IgD-negative memory B cell (primary cell): ENCODE results near the gene FTO. TPM values are rescaled to one million over a fixed set of nuclear protein-coding genes. Genes with fewer than 3 reads are reported as not detected.
A peak's percentile ranks its signal among the peaks of the same experiment; 100 is the strongest.

Source experiments
- H3K27ac Mint-ChIP-seq, 3 donors: one replicate each; pipeline ENCODE4 v1.8.0; 2020 to 2022; ENCODE audit warnings: mild to moderate bottlenecking in 3 of 3, mixed read lengths in 3 of 3, moderate library complexity in 1 of 3
- H3K27me3 Mint-ChIP-seq: one replicate; pipeline ENCODE4 v1.8.0; 2021; ENCODE audit warnings: mixed read lengths
- H3K36me3 Mint-ChIP-seq: one replicate; pipeline ENCODE4 v1.8.0; 2020; ENCODE audit warnings: mild to moderate bottlenecking, mixed read lengths
- H3K4me1 Mint-ChIP-seq, 3 donors: one replicate each; pipeline ENCODE4 v1.8.0; 2020 to 2022; ENCODE audit warnings: mixed read lengths in 3 of 3, mild to moderate bottlenecking in 1 of 3
- H3K4me3 Mint-ChIP-seq, 4 donors: one replicate each; pipeline ENCODE4 v1.8.0; 2020 to 2022; ENCODE audit warnings: mild to moderate bottlenecking in 4 of 4, mixed read lengths in 4 of 4, moderate library complexity in 3 of 4
- H3K9me3 Mint-ChIP-seq, 3 donors: one replicate each; pipeline ENCODE4 v1.8.0; 2020 to 2021; ENCODE audit warnings: mixed read lengths in 3 of 3, mild to moderate bottlenecking in 1 of 3
- polyA plus RNA-seq: library from polyadenylated mRNA; unstranded; fragments of 300-500 nt; fragmentation: Illumina TruSeq; gene quantifications from one replicate; pipeline ENCODE4 v1.2.3, GENCODE V29; 2021

The FTO gene
- polyA plus RNA-seq, 1 donor from 2014 or later = 53.2 TPM

- Mint-ChIP-seq H3K9me3 (peaks cover 0 to 2% (median 0%) of the 10 kb centered on the region in 3 donors), H3K36me3 (no peaks in the 10 kb centered on the region), H3K4me1 (peaks cover 28 to 30% (median 28%) of the 10 kb centered on the region in 3 donors), H3K27ac (peak overlapping the region; percentile 49 to 90 (median 78)), H3K4me3 (peak overlapping the region; percentile 36 to 90 (median 78)), H3K27me3 (no peaks in the 10 kb centered on the region)
Observed at GRCh38 chr16:53949715-53950410, 245.9 kb downstream of the FTO start.

- no peaks in the 10 kb centered on the region for H3K27me3 Mint-ChIP-seq
- peaks cover 0 to 2% (median 0%) of the 10 kb centered on the region in 3 donors for H3K9me3 Mint-ChIP-seq
- H3K27ac Mint-ChIP-seq = no peak overlapping the region
- peaks cover 28 to 30% (median 28%) of the 10 kb centered on the region in 3 donors for H3K4me1 Mint-ChIP-seq
- peak overlapping the region in 1 of 4 donors; percentile 74 for H3K4me3 Mint-ChIP-seq
- H3K36me3 Mint-ChIP-seq = no peaks in the 10 kb centered on the region
Observed at GRCh38 chr16:53950677-53951076, 246.7 kb downstream of the FTO start.

GRCh38 chr16:53952215-53953208 lies 248.6 kb downstream of the FTO start:
- peaks cover 25 to 30% (median 28%) of the 10 kb centered on the region in 3 donors for H3K4me1 Mint-ChIP-seq
- peak overlapping the region in 1 of 4 donors; percentile 63 for H3K4me3 Mint-ChIP-seq
- H3K36me3 Mint-ChIP-seq = no peaks in the 10 kb centered on the region
- peak overlapping the region in 1 of 3 donors; percentile 39 for H3K27ac Mint-ChIP-seq
- no peaks in the 10 kb centered on the region for H3K27me3 Mint-ChIP-seq
- H3K9me3 Mint-ChIP-seq = peaks cover 0 to 2% (median 0%) of the 10 kb centered on the region in 3 donors

- Mint-ChIP-seq H3K36me3 (no peaks in the 10 kb centered on the region), H3K9me3 (peaks cover 0 to 2% (median 0%) of the 10 kb centered on the region in 3 donors), H3K27me3 (no peaks in the 10 kb centered on the region), H3K4me3 (no peak overlapping the region), H3K27ac (no peak overlapping the region), H3K4me1 (peaks cover 25 to 30% (median 28%) of the 10 kb centered on the region in 3 donors)
Observed at GRCh38 chr16:53953336-53953735, 249.4 kb downstream of the FTO start.

GRCh38 chr16:53955221-53955875 lies 251.4 kb downstream of the FTO start:
- Mint-ChIP-seq H3K4me1 (peaks cover 12 to 16% (median 13%) of the 10 kb centered on the region in 3 donors), H3K27me3 (no peaks in the 10 kb centered on the region), H3K9me3 (peaks cover 0 to 2% (median 0%) of the 10 kb centered on the region in 3 donors), H3K36me3 (no peaks in the 10 kb centered on the region), H3K4me3 (no peak overlapping the region), H3K27ac (no peak overlapping the region)

GRCh38 chr16:53958341-53958880 lies 254.5 kb downstream of the FTO start:
- Mint-ChIP-seq H3K36me3 (no peaks in the 10 kb centered on the region), H3K27ac (no peak overlapping the region), H3K4me3 (no peak overlapping the region), H3K9me3 (peaks cover 0 to 2% (median 0%) of the 10 kb centered on the region in 3 donors), H3K4me1 (no peaks in the 10 kb centered on the region), H3K27me3 (no peaks in the 10 kb centered on the region)

GRCh38 chr16:53960050-53960812 lies 256.3 kb downstream of the FTO start:
- Mint-ChIP-seq H3K27ac (no peak overlapping the region), H3K36me3 (no peaks in the 10 kb centered on the region), H3K9me3 (no peaks in the 10 kb centered on the region), H3K4me1 (no peaks in the 10 kb centered on the region), H3K4me3 (no peak overlapping the region), H3K27me3 (no peaks in the 10 kb centered on the region)

GRCh38 chr16:53960954-53961616 lies 257.1 kb downstream of the FTO start:
- Mint-ChIP-seq H3K4me3 (no peak overlapping the region), H3K27ac (no peak overlapping the region), H3K9me3 (no peaks in the 10 kb centered on the region), H3K27me3 (no peaks in the 10 kb centered on the region), H3K36me3 (peaks cover 3% of the 10 kb centered on the region), H3K4me1 (no peaks in the 10 kb centered on the region)

- H3K4me3 Mint-ChIP-seq = no peak overlapping the region
- H3K27ac Mint-ChIP-seq = no peak overlapping the region
- H3K4me1 Mint-ChIP-seq = no peaks in the 10 kb centered on the region
- H3K36me3 Mint-ChIP-seq = peaks cover 4% of the 10 kb centered on the region
- no peaks in the 10 kb centered on the region for H3K9me3 Mint-ChIP-seq
- H3K27me3 Mint-ChIP-seq = no peaks in the 10 kb centered on the region
Observed at GRCh38 chr16:53962041-53962440, 258.1 kb downstream of the FTO start.

GRCh38 chr16:53964145-53964790 lies 260.3 kb downstream of the FTO start:
- Mint-ChIP-seq H3K4me1 (no peaks in the 10 kb centered on the region), H3K4me3 (no peak overlapping the region)

GRCh38 chr16:53966821-53967571 lies 263.0 kb downstream of the FTO start:
- H3K4me3 Mint-ChIP-seq = no peak overlapping the region
- H3K9me3 Mint-ChIP-seq = no peaks in the 10 kb centered on the region
- no peak overlapping the region for H3K27ac Mint-ChIP-seq
- H3K36me3 Mint-ChIP-seq = peaks cover 9% of the 10 kb centered on the region
- H3K27me3 Mint-ChIP-seq = no peaks in the 10 kb centered on the region
- H3K4me1 Mint-ChIP-seq = no peaks in the 10 kb centered on the region

More at GRCh38 chr16:53964145-53964790, 260.3 kb downstream of the FTO start:
- Mint-ChIP-seq H3K9me3 (no peaks in the 10 kb centered on the region), H3K27me3 (no peaks in the 10 kb centered on the region), H3K27ac (peak overlapping the region in 1 of 3 donors; percentile 45), H3K36me3 (peaks cover 9% of the 10 kb centered on the region)

- Mint-ChIP-seq H3K4me1 (no peaks in the 10 kb centered on the region), H3K4me3 (no peak overlapping the region), H3K27me3 (no peaks in the 10 kb centered on the region), H3K9me3 (no peaks in the 10 kb centered on the region), H3K36me3 (peaks cover 9% of the 10 kb centered on the region), H3K27ac (no peak overlapping the region)
Observed at GRCh38 chr16:53967572-53967971, 263.6 kb downstream of the FTO start.

GRCh38 chr16:53968454-53968853 lies 264.5 kb downstream of the FTO start:
- Mint-ChIP-seq H3K4me3 (no peak overlapping the region), H3K36me3 (peaks cover 9% of the 10 kb centered on the region), H3K27me3 (no peaks in the 10 kb centered on the region), H3K4me1 (no peaks in the 10 kb centered on the region), H3K27ac (no peak overlapping the region), H3K9me3 (no peaks in the 10 kb centered on the region)
